Glutamatergic neuron (in vitro differentiated cells): Measurements from ENCODE around the gene LYPLA2. TPM values are rescaled to one million over a fixed set of nuclear protein-coding genes. Genes with fewer than 3 reads are reported as not detected.
"Not testable (repeated sequence)": the region's sequence is repeated elsewhere in the genome, so short reads cannot be mapped to it uniquely, and the experiment has no call there.

Experiments
- DNase-seq: peaks from one replicate; pipeline ENCODE4 v3.0.0; 2022
- H3K27ac Mint-ChIP-seq: one replicate; pipeline ENCODE4 v1.8.0; 2020; ENCODE audit warnings: mild to moderate bottlenecking, mixed read lengths, inconsistent platforms; ENCODE audit not compliant: unreplicated experiment
- H3K27me3 Mint-ChIP-seq: one replicate; pipeline ENCODE4 v1.8.0; 2020; ENCODE audit warnings: mild to moderate bottlenecking, moderate library complexity, mixed read lengths, inconsistent platforms; ENCODE audit not compliant: unreplicated experiment
- H3K36me3 Mint-ChIP-seq: one replicate; pipeline ENCODE4 v1.8.0; 2020; ENCODE audit warnings: mild to moderate bottlenecking, mixed read lengths, inconsistent platforms; ENCODE audit not compliant: unreplicated experiment
- H3K4me1 Mint-ChIP-seq: one replicate; pipeline ENCODE4 v1.8.0; 2020; ENCODE audit warnings: mild to moderate bottlenecking, low read depth, mixed read lengths, inconsistent platforms; ENCODE audit not compliant: unreplicated experiment
- H3K4me3 Mint-ChIP-seq: one replicate; pipeline ENCODE4 v1.8.0; 2020; ENCODE audit warnings: mild to moderate bottlenecking, mixed read lengths, inconsistent platforms; ENCODE audit not compliant: unreplicated experiment
- H3K9me3 Mint-ChIP-seq: one replicate; pipeline ENCODE4 v1.8.0; 2020; ENCODE audit warnings: mild to moderate bottlenecking, moderate library complexity, mixed read lengths, inconsistent platforms; ENCODE audit not compliant: unreplicated experiment
- total RNA-seq: library from RNA; stranded (reverse); fragmentation: NEBNext Ultra II Directional; extraction: Animal tissue kit (Norgen Biotek cat#: 25700); gene quantifications from one replicate; pipeline ENCODE4 v1.2.1, GENCODE V29; 2021; ENCODE audit not compliant: unreplicated experiment
- TF ChIP-seq, protein P1 (sequence below): fragments of 200-600 bp; sonication (generic); IDR thresholded peaks from one replicate; pipeline ENCODE4 v1.5.0; 2021; ENCODE audit not compliant: partially characterized antibody, unreplicated experiment

LYPLA2 gene
- total RNA-seq, 1 donor from 2014 or later = 191 TPM

DNA sequence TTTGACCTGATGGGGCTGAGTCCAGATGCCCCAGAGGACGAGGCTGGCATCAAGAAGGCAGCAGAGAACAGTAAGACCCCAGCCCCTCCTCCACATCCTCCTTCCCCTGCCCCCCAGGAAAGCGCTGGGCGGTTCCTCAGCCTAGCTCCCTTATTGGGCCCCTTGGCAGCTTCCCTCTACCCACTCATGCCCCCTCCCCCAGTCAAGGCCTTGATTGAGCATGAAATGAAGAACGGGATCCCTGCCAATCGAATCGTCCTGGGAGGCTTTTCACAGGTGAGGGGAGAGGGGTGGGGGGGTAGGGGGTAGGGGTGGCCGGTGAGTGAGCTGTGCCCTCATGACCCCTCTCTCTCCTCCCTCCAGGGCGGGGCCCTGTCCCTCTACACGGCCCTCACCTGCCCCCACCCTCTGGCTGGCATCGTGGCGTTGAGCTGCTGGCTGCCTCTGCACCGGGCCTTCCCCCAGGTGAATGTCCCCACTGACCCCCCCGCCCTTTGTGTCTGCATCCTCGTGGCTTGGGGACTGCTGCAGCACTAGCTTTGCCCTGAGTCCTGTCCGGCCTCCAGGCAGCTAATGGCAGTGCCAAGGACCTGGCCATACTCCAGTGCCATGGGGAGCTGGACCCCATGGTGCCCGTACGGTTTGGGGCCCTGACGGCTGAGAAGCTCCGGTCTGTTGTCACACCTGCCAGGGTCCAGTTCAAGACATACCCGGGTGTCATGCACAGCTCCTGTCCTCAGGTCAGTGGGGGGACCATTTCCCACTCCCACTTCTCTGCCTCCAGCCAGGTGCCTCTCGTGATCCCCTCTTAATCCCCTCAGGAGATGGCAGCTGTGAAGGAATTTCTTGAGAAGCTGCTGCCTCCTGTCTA lies 3.2 kb downstream of the LYPLA2 start:
- H3K4me1 Mint-ChIP-seq = no peaks in the 10 kb centered on the region
- no peaks in the 10 kb centered on the region for H3K36me3 Mint-ChIP-seq
- H3K4me3 Mint-ChIP-seq = no peak overlapping the region
- peaks cover 6% of the 10 kb centered on the region for H3K9me3 Mint-ChIP-seq
- TF ChIP-seq, protein P1, sequence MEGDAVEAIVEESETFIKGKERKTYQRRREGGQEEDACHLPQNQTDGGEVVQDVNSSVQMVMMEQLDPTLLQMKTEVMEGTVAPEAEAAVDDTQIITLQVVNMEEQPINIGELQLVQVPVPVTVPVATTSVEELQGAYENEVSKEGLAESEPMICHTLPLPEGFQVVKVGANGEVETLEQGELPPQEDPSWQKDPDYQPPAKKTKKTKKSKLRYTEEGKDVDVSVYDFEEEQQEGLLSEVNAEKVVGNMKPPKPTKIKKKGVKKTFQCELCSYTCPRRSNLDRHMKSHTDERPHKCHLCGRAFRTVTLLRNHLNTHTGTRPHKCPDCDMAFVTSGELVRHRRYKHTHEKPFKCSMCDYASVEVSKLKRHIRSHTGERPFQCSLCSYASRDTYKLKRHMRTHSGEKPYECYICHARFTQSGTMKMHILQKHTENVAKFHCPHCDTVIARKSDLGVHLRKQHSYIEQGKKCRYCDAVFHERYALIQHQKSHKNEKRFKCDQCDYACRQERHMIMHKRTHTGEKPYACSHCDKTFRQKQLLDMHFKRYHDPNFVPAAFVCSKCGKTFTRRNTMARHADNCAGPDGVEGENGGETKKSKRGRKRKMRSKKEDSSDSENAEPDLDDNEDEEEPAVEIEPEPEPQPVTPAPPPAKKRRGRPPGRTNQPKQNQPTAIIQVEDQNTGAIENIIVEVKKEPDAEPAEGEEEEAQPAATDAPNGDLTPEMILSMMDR = no peak
- no peak overlapping the region for H3K27ac Mint-ChIP-seq
- DNase-seq = no peak
- peaks cover 5% of the 10 kb centered on the region for H3K27me3 Mint-ChIP-seq

DNA sequence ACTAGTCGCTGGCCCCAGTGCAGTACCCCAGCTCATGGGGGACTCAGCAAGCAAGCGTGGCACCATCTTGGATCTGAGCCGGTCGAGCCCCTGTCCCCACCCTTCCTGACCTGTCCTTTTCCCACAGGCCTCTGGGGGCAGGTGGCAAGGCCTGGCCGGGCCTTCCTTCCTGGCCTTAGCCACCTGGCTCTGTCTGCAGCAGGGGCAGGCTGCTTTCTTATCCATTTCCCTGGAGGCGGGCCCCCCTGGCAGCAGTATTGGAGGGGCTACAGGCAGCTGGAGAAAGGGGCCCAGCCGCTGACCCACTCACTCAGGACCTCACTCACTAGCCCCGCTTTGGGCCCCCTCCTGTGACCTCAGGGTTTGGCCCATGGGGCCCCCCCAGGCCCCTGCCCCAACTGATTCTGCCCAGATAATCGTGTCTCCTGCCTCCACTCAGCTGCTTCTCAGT lies 3.8 kb downstream of the LYPLA2 start:
- not testable (repeated sequence) for H3K4me1 Mint-ChIP-seq, H3K27me3 Mint-ChIP-seq, H3K4me3 Mint-ChIP-seq

DNA sequence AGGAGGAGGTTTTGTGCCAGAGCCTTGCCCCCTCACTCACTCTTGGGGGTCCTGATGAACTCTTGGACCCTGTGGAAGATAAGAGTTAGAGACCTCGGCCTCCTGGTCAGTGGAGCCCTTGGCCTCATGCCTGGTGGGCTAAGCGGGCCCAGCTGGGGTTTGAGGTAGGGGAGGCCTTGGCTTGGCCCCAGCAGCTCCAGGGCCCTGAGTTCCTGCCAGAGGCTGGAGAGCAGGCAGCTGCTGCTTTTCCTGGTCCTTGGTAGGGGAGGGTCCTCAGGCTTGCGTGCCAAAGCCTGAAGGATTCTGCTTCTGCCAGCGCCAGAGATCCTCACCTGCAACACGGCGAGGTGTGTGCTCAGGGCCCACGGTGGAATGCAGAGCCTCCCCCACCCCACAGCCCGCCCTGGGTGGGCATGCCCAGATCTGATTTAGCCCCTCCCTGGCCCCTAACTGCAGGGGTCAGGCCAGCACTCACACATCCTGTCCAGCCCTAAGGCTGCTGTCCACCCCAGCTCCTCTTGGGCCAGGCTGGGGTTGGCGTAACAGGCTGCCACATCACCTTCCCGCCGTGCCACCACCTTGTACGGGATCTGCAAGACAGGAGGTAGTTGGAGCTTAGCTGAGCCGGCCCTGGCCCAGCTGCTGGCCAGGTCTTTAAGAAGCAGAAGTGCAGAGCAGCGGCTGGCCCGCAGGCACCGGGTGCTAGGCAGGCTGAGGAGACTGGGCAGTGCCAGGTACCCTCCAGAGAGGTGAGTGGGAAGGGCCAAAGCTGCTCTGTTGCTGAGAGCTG lies 4.9 kb downstream of the LYPLA2 start:
- no peak overlapping the region for H3K27ac Mint-ChIP-seq
- no peak for DNase-seq
- H3K4me1 Mint-ChIP-seq = no peaks in the 10 kb centered on the region
- no peak overlapping the region for H3K4me3 Mint-ChIP-seq
- TF ChIP-seq, protein P1 = no peak
- H3K36me3 Mint-ChIP-seq = no peaks in the 10 kb centered on the region
- peaks cover 1% of the 10 kb centered on the region for H3K27me3 Mint-ChIP-seq
- peaks cover 6% of the 10 kb centered on the region for H3K9me3 Mint-ChIP-seq

More for the DNA sequence above, 3.8 kb downstream of the LYPLA2 start:
- not testable (repeated sequence) for H3K9me3 Mint-ChIP-seq, H3K27ac Mint-ChIP-seq, DNase-seq, H3K36me3 Mint-ChIP-seq

DNA sequence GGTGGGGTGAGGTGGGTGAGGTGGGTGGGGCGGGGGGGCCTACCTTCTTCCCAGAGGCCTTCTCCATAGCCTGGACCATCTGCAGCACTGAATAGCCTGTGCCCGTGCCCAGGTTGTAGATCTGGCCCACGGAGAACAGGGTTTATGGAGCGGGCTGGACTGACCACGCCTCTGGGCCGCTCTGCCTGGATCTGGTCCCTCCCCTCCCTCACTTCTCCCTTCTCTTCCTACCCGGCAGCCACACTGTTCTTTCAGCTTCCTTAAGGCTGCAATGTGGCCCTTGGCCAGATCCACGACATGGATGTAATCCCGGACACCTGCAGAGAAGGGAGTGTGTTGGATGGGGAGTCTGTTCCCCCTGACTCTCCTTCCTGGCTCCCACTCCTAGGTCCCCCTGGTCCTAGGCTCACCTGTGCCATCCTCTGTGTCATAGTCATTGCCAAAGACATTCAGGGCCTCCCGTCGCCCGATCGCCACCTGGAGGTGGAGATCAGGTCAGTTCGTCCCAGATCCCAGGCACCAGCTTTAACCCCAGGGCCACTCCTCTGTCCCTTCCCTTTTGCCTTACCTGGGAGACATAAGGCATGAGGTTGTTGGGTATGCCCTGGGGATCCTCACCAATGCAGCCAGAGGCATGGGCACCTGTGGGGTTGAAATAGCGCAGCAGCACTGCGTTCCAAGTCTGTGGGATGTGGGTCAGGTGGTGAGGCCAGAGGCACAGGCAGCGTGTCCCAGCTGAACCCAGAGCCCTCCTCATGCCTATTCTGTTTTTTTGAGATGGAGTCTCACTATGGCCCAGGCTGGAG lies 5.7 kb downstream of the LYPLA2 start:
- Mint-ChIP-seq H3K27me3 (peaks cover 1% of the 10 kb centered on the region), H3K4me1 (peaks cover 2% of the 10 kb centered on the region), H3K9me3 (peaks cover 8% of the 10 kb centered on the region), H3K4me3 (no peak overlapping the region), H3K27ac (no peak overlapping the region), H3K36me3 (no peaks in the 10 kb centered on the region)
- TF ChIP-seq, protein P1 = no peak
- DNase-seq = no peak
